HepG2 (cell line): ENCODE results near the gene PNLIPRP3. TPM values are rescaled to one million over a fixed set of nuclear protein-coding genes. Genes with fewer than 3 reads are reported as not detected.

Source experiments
- ATAC-seq: fragments of 200-7000 bp; cut with Tn5 transposase; 3 replicates; pipeline ENCODE4 v1.9.1; 2020; ENCODE audit warnings: mild to moderate bottlenecking, moderate library complexity
- BruUV-seq: library from RNA; stranded (reverse); fragments of 400-500 nt; replicated peaks from 2 replicates; lab custom pipeline; 2021; lab: Mats Ljungman, UMichigan
- CTCF ChIA-PET: fragments of 300-600 bp; formaldehyde crosslinking; extraction: SDS; loops from one replicate; lab custom pipeline; 2021; ENCODE audit warnings: low total read pairs, inconsistent platforms, low intra/inter-chr PET ratio; lab: Yijun Ruan, JAX
- POLR2A ChIA-PET: fragments of 350-600 bp; sonication (Branson Sonifier 250); formaldehyde crosslinking; loops from one replicate; lab custom pipeline; 2020; ENCODE audit warnings: antibody characterized with exemption, inconsistent platforms; lab: Yijun Ruan, JAX
- DNase-seq: peaks from one replicate; pipeline ENCODE4 v3.0.0-alpha.2; 2015; ENCODE audit warnings: low spot score
- FAIRE-seq: peaks from 3 replicates; lab custom pipeline; 2011; peaks lifted over from hg19 to GRCh38; lab: Jason Lieb, UNC
- H2AFZ ChIP-seq: one replicate; pipeline ENCODE4 v1.6.1; 2011; ENCODE audit warnings: low read length, inconsistent platforms
- H3K27ac ChIP-seq: fragments of 300-600 bp; 3 replicates; pipeline ENCODE4 v1.8.0; 2011; ENCODE audit warnings: mixed run types, mild to moderate bottlenecking, mixed read lengths, low read length, inconsistent platforms; ENCODE audit not compliant: insufficient read depth; ENCODE audit errors: extremely low read length
- H3K27me3 ChIP-seq, 2 experiments: fragments of 200-600 bp in 1 of 2; 2 replicates in 1 of 2; 3 replicates in 1 of 2; pipeline versions ENCODE4 v1.6.0 to v1.8.0; 2011; ENCODE audit warnings: low read length in 2 of 2, mild to moderate bottlenecking in 2 of 2, moderate library complexity in 2 of 2, inconsistent platforms in 1 of 2; ENCODE audit not compliant: insufficient read depth in 2 of 2, control insufficient read depth in 1 of 2
- H3K36me3 ChIP-seq, 2 experiments: fragments of 200-600 bp in 1 of 2; replicated peaks in 1 of 2; 2 replicates in 1 of 2; 3 replicates in 1 of 2; pipeline versions ENCODE4 v1.5.1 to v1.8.0; 2011; ENCODE audit warnings: low read length in 2 of 2, inconsistent platforms in 1 of 2; ENCODE audit not compliant: insufficient read depth in 2 of 2, control insufficient read depth in 1 of 2
- H3K4me1 ChIP-seq: 2 replicates; pipeline ENCODE4 v1.5.1; 2012; ENCODE audit warnings: low read length, inconsistent platforms; ENCODE audit not compliant: insufficient read depth
- H3K4me2 ChIP-seq: 2 replicates; pipeline ENCODE4 v1.6.0; 2011; ENCODE audit warnings: low read depth, low read length, inconsistent platforms
- H3K4me3 ChIP-seq, 3 experiments: fragments of 200-600 bp in 1 of 3; sonication (generic), shearing (Covaris generic) in 1 of 3; replicated peaks in 1 of 3; 2 replicates each; pipeline ENCODE4 v1.5.1; 2011 to 2016; ENCODE audit warnings: low read length in 3 of 3, inconsistent platforms in 2 of 3, low read depth in 2 of 3, mild to moderate bottlenecking in 2 of 3, control low read depth in 1 of 3, mixed read lengths in 1 of 3; ENCODE audit not compliant: insufficient read depth in 1 of 3
- H3K79me2 ChIP-seq: one replicate; pipeline ENCODE4 v1.6.1; 2011; ENCODE audit warnings: low read length, inconsistent platforms; ENCODE audit not compliant: insufficient read depth
- H3K9ac ChIP-seq: 2 replicates; pipeline ENCODE4 v1.6.0; 2011; ENCODE audit warnings: mild to moderate bottlenecking, low read depth, low read length, inconsistent platforms; ENCODE audit not compliant: insufficient read depth
- H3K9me3 ChIP-seq: 2 replicates; pipeline ENCODE4 v1.5.1; 2012; ENCODE audit warnings: mild to moderate bottlenecking, low read length
- H4K20me1 ChIP-seq: 2 replicates; pipeline ENCODE4 v1.6.0; 2011; ENCODE audit warnings: inconsistent platforms, mild to moderate bottlenecking, low read length, moderate library complexity; ENCODE audit not compliant: insufficient read depth
- CEBPB ChIP-seq: IDR thresholded peaks from 2 replicates; pipeline ENCODE4 v1.6.1; 2011; ENCODE audit warnings: low read depth, low read length, improper control_type of control experiment, borderline replicate concordance
- RCOR2 ChIP-seq: IDR thresholded peaks from 2 replicates; pipeline ENCODE4 v1.6.1; 2016; ENCODE audit warnings: missing biosample characterization, missing genetic modification reagents
- RERE ChIP-seq: IDR thresholded peaks from 2 replicates; pipeline ENCODE4 v1.6.1; 2016; ENCODE audit warnings: low read depth, missing genetic modification reagents, missing compliant biosample characterization
- SIN3B ChIP-seq: fragments of 150-350 bp; IDR thresholded peaks from 2 replicates; pipeline ENCODE4 v1.6.1; 2014; ENCODE audit warnings: low read length
- ZBTB25 ChIP-seq: IDR thresholded peaks from 2 replicates; pipeline ENCODE4 v1.6.1; 2018; ENCODE audit warnings: missing genetic modification reagents
- ZNF225 ChIP-seq: sonication (generic); formaldehyde crosslinking; IDR thresholded peaks from 2 replicates; pipeline ENCODE4 v1.4.0; 2020; ENCODE audit warnings: mild to moderate bottlenecking, missing genetic modification reagents
- ZNF770 ChIP-seq: sonication (generic); formaldehyde crosslinking; IDR thresholded peaks from 2 replicates; pipeline ENCODE4 v1.5.0; 2020; ENCODE audit warnings: mild to moderate bottlenecking, missing genetic modification reagents
- ZNF780A ChIP-seq: sonication (generic); formaldehyde crosslinking; IDR thresholded peaks from 2 replicates; pipeline ENCODE4 v1.8.0; 2022; ENCODE audit warnings: mild to moderate bottlenecking, missing genetic modification reagents, moderate library complexity
- WGBS: methylation state at CpG from one replicate; pipeline ENCODE4 v1.1.6; 2017; ENCODE audit warnings: low lambda C conversion rate; 5-methylcytosine and 5-hydroxymethylcytosine counted together
- in situ Hi-C: cut with HindIII; loops from 2 replicates; pipeline ENCODE4 v1.10.0; 2017; ENCODE audit warnings: low pct_unique_long_range_greater_than_20kb; ENCODE audit not compliant: extremely low pct_ligation_motif_present
- intact Hi-C: fragments of 100-400 bp; cut with micrococcal nuclease; formaldehyde crosslinking; loops from one replicate; pipeline ENCODE4 v1.10.0; 2022; ENCODE audit not compliant: unreplicated experiment
- polyA plus RNA-seq, 8 experiments: library from polyadenylated mRNA; depleted of rRNA in 3 of 8; stranded (reverse) in 7 of 8; unstranded in 1 of 8; fragments of >200 nt; fragmentation: Illumina TruSeq in 4 of 8; extraction: Trizol in 4 of 8; gene quantifications; 2 replicates each; pipeline versions ENCODE4 v1.2.1 to v1.2.3, GENCODE V29; 2011 to 2016; ENCODE audit warnings: low read depth in 4 of 8, missing spikeins in 1 of 8, mixed read lengths in 1 of 8; ENCODE audit not compliant: insufficient read depth in 1 of 8
- total RNA-seq, 5 experiments: library from RNA; depleted of rRNA; stranded (reverse); fragments of >200 nt; fragmentation: Illumina TruSeq; extraction: Trizol; gene quantifications; 2 replicates each; pipeline ENCODE4 v1.2.3, GENCODE V29; 2016; ENCODE audit warnings: low read depth in 1 of 5
- TF ChIP-seq, protein P1 (sequence below): sonication (generic); formaldehyde crosslinking; IDR thresholded peaks from 2 replicates; pipeline ENCODE4 v1.4.0; 2020; ENCODE audit warnings: missing genetic modification reagents; ENCODE audit errors: not compliant biosample characterization

Gene PNLIPRP3
- total and polyA plus RNA-seq, 2 of the 13 experiments (the other 11 are each of a cell fraction or from before 2014, with no cell fraction given), result not detected

- no peak overlapping the region for H3K27ac ChIP-seq
- POLR2A ChIA-PET, result no interaction called here
Observed at GRCh38 chr10:116402858-116403257, 24.8 kb upstream of the PNLIPRP3 start.

DNA sequence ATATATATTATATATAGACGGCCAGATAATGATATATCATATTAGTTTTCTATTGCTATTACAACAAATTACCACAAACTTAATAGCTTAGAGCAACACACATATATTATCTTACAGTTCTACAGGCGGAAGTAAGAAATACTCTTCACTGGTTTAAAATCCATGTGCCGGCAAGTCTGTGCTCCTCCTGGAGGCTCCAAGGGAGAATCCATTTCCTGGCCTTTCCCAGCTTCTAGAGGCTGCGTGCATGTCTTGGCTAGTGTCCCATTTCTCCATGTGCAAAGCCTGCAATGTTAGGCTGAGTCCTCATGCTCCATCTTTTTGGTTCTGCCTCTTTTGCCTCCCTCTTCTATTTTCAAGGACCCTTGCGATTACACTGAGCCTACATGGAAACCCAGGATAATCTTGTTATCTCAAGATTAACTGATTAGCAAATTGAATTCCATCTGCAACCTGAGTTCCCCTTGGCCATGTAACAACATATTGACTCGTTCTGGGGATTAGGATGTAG is 23.9 kb upstream of the PNLIPRP3 start:
- Histone ChIP-seq H3K27me3 (no peaks in the 10 kb centered on the region), H3K9ac (no peak overlapping the region), H3K79me2 (no peaks in the 10 kb centered on the region), H3K4me1 (no peaks in the 10 kb centered on the region), H4K20me1 (no peaks in the 10 kb centered on the region), H3K9me3 (no peaks in the 10 kb centered on the region), H2AFZ (no peak overlapping the region), H3K4me2 (no peak overlapping the region), H3K27ac (no peak overlapping the region), H3K36me3 (no peaks in the 10 kb centered on the region), H3K4me3 (no peak overlapping the region)
- WGBS, result 13% methylated on average over 6 of the region's 6 CpGs
- DNase-seq (no peak), ATAC-seq (no peak), FAIRE-seq (no peak)
- ChIA-PET POLR2A (no interaction called here), CTCF (no interaction called here)
- intact Hi-C loops (no loop called here), in situ Hi-C loops (no loop called here)
- no TSS peak for BruUV-seq
- no peak for TF ChIP-seq RCOR2 (CRISPR knock-in tag)
- TF ChIP-seq ZNF770 (CRISPR knock-in tag), result no peak
- TF ChIP-seq ZNF225 (CRISPR knock-in tag), result no peak
- TF ChIP-seq ZBTB25 (CRISPR knock-in tag), result no peak
- TF ChIP-seq SIN3B, result no peak
- TF ChIP-seq ZNF780A, result no peak
- no peak for TF ChIP-seq RERE

More at GRCh38 chr10:116402858-116403257, 24.8 kb upstream of the PNLIPRP3 start:
- no peak overlapping the region for H3K4me3 ChIP-seq
- H2AFZ ChIP-seq, result no peak overlapping the region
- H3K9ac ChIP-seq, result no peak overlapping the region
- FAIRE-seq (no peak), ATAC-seq (no peak)
- CTCF ChIA-PET, result no interaction called here
- H3K79me2 ChIP-seq, result no peaks in the 10 kb centered on the region
- no TSS peak for BruUV-seq
- no peaks in the 10 kb centered on the region for H3K9me3 ChIP-seq
- no peaks in the 10 kb centered on the region for H3K27me3 ChIP-seq
- intact Hi-C loops, result no loop called here
- no peaks in the 10 kb centered on the region for H3K4me1 ChIP-seq
- WGBS, result 40% methylated on average over 3 of the region's 3 CpGs
- TF ChIP-seq, protein P1, sequence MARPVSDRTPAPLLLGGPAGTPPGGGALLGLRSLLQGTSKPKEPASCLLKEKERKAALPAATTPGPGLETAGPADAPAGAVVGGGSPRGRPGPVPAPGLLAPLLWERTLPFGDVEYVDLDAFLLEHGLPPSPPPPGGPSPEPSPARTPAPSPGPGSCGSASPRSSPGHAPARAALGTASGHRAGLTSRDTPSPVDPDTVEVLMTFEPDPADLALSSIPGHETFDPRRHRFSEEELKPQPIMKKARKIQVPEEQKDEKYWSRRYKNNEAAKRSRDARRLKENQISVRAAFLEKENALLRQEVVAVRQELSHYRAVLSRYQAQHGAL (CRISPR knock-in tag), result no peak
- TF ChIP-seq CEBPB, result 0 out of 2 replicates have a peak, but pooled peaks have one; percentile 8
- TF ChIP-seq, all 625 proteins: peak for 1
- in situ Hi-C loops, result no loop called here
- Histone ChIP-seq H3K4me2 (no peak overlapping the region), H4K20me1 (no peaks in the 10 kb centered on the region), H3K36me3 (no peaks in the 10 kb centered on the region)
- DNase-seq, result no peak
